Measurements from ENCODE around the gene IDH1. TPM values are rescaled to one million over a fixed set of nuclear protein-coding genes. Genes with fewer than 3 reads are reported as not detected.

Gene IDH1
- total RNA-seq, 1 donor from 2014 or later = 87.7 TPM

GRCh38 chr2:208240619-208241209 is 14.2 kb downstream of the IDH1 start:
- DNase-seq (ENCODE audit: low spot score in 2 of 2, unreplicated experiment in 2 of 2) = no peak
- no peak overlapping the region for H3K27ac Mint-ChIP-seq
- H3K27me3 Mint-ChIP-seq (ENCODE audit: low read depth) = no peaks in the 10 kb centered on the region
- TF ChIP-seq, protein P1, sequence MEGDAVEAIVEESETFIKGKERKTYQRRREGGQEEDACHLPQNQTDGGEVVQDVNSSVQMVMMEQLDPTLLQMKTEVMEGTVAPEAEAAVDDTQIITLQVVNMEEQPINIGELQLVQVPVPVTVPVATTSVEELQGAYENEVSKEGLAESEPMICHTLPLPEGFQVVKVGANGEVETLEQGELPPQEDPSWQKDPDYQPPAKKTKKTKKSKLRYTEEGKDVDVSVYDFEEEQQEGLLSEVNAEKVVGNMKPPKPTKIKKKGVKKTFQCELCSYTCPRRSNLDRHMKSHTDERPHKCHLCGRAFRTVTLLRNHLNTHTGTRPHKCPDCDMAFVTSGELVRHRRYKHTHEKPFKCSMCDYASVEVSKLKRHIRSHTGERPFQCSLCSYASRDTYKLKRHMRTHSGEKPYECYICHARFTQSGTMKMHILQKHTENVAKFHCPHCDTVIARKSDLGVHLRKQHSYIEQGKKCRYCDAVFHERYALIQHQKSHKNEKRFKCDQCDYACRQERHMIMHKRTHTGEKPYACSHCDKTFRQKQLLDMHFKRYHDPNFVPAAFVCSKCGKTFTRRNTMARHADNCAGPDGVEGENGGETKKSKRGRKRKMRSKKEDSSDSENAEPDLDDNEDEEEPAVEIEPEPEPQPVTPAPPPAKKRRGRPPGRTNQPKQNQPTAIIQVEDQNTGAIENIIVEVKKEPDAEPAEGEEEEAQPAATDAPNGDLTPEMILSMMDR (IDR thresholded peaks at IDR 0.05; ENCODE audit: unreplicated experiment) = no peak
- H3K9me3 Mint-ChIP-seq = peaks cover 4% of the 10 kb centered on the region
- H3K4me1 Mint-ChIP-seq = peaks cover 4% of the 10 kb centered on the region
- H3K36me3 Mint-ChIP-seq = peaks cover 62% of the 10 kb centered on the region
- no peak overlapping the region for H3K4me3 Mint-ChIP-seq

DNA sequence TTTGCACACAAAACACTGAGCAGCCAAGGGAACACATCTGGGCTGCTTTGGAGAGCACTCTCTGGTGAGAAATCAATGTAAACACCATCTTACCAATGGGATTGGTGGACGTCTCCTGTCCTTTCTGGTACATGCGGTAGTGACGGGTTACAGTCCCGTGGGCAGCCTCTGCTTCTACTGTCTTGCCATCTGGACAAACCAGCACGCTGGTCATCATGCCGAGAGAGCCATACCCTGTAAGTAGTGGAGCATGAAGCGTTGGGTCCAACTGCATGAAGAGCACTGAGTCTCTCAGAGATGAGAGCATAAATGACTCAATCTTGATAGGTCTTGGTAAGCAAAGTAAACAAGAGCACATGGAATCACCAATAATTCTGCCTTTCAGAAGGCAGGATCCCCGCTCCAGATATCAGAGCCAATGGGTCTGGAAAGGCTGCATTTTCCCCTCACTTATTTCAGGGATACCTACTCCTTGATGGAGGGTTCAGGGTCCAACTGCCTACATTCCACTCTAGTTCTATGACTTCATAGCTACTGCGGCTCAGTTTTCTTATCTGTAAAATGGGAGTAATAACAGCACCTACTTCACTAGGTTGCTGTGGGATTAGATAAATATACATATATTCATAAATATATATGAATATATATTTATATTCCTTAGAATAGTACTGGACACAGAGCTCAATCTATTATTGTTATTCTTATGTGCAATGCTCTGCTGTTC is 14.9 kb downstream of the IDH1 start:
- peaks cover 4% of the 10 kb centered on the region for H3K4me1 Mint-ChIP-seq
- TF ChIP-seq, protein P1 (IDR thresholded peaks at IDR 0.05; ENCODE audit: unreplicated experiment) = no peak
- H3K27ac Mint-ChIP-seq = no peak overlapping the region
- no peaks in the 10 kb centered on the region for H3K27me3 Mint-ChIP-seq (ENCODE audit: low read depth)
- H3K4me3 Mint-ChIP-seq = no peak overlapping the region
- peaks cover 69% of the 10 kb centered on the region for H3K36me3 Mint-ChIP-seq
- DNase-seq (ENCODE audit: low spot score in 2 of 2, unreplicated experiment in 2 of 2) = no peak
- H3K9me3 Mint-ChIP-seq = peaks cover 8% of the 10 kb centered on the region

GRCh38 chr2:208235860-208236259 is 19.0 kb downstream of the IDH1 start:
- Mint-ChIP-seq H3K36me3 (peaks cover 44% of the 10 kb centered on the region), H3K4me3 (no peak overlapping the region), H3K9me3 (peaks cover 17% of the 10 kb centered on the region), H3K27me3 (ENCODE audit: low read depth) (no peaks in the 10 kb centered on the region), H3K4me1 (no peaks in the 10 kb centered on the region), H3K27ac (no peak overlapping the region)
- DNase-seq (ENCODE audit: low spot score in 2 of 2, unreplicated experiment in 2 of 2) = no peak
- TF ChIP-seq, protein P1 (IDR thresholded peaks at IDR 0.05; ENCODE audit: unreplicated experiment) = no peak

DNA sequence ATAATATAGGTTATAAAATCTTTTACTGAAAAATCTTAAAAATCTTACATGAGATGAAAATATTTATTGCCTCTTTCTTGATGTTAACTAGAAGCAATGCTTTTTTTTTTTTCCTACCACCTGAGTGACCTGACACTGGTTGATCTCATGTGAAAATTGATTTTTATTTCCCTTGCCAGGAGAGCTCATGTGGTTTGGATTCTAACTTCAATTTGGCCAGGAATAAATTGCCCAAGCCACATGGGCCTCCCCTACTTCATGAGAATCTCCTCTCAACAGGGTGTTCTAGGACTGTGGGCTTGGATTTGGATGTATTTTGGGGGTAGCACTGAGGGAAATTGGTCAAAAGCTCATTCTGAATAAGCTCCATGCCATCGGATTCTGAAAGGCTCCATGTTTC is 20.1 kb downstream of the IDH1 start:
- Mint-ChIP-seq H3K9me3 (peaks cover 24% of the 10 kb centered on the region), H3K27ac (no peak overlapping the region), H3K36me3 (peaks cover 37% of the 10 kb centered on the region), H3K4me3 (no peak overlapping the region), H3K4me1 (no peaks in the 10 kb centered on the region), H3K27me3 (ENCODE audit: low read depth) (no peaks in the 10 kb centered on the region)
- TF ChIP-seq, protein P1 (IDR thresholded peaks at IDR 0.05; ENCODE audit: unreplicated experiment) = no peak
- no peak for DNase-seq (ENCODE audit: low spot score in 2 of 2, unreplicated experiment in 2 of 2)

DNA sequence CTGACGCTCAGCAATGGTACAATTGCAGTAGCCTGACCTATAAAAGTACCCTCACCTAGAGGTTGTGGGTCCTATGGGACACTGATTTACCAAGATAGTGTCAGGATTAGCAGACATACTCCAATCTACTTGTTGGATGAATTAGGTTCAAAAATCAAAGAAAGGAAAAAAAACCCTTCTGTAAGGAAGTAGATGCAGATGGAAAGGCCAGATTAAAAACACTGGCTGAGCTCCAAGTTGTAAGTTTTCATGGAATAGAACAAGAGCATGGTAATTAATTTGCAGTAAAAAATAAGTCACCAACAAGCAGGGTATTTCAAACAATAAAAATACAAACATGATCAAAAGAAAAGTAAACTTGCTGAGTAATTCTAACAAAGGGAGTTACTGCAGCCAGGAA is 26.4 kb downstream of the IDH1 start:
- Mint-ChIP-seq H3K27ac (no peak overlapping the region), H3K4me1 (peaks cover 6% of the 10 kb centered on the region), H3K9me3 (peaks cover 16% of the 10 kb centered on the region), H3K27me3 (ENCODE audit: low read depth) (no peaks in the 10 kb centered on the region), H3K4me3 (no peak overlapping the region), H3K36me3 (no peaks in the 10 kb centered on the region)
- DNase-seq (ENCODE audit: low spot score in 2 of 2, unreplicated experiment in 2 of 2) = no peak
- TF ChIP-seq, protein P1 (IDR thresholded peaks at IDR 0.05; ENCODE audit: unreplicated experiment) = no peak

Data from mesothelial cell of epicardium (in vitro differentiated cells).